RWPE1 (cell line): Measurements from ENCODE around the gene TM6SF1.

Experiments
- CTCF ChIA-PET: fragments of 350-600 bp; sonication (Branson Sonifier 250); formaldehyde crosslinking; extraction: SDS; loops from one replicate; lab custom pipeline; 2021; lab: Yijun Ruan, JAX
- POLR2A ChIA-PET: fragments of 400-600 bp; formaldehyde crosslinking; extraction: SDS; loops from one replicate; lab custom pipeline; 2020; ENCODE audit warnings: antibody characterized with exemption; ENCODE audit not compliant: low non-redundant PET; lab: Yijun Ruan, JAX
- DNase-seq: peaks from one replicate; pipeline ENCODE4 v3.0.0; 2012; ENCODE audit warnings: low spot score
- H3K27ac ChIP-seq: fragments of 450-650 bp; 2 replicates; pipeline ENCODE4 v1.5.1; 2017
- TF ChIP-seq, protein P1 (sequence below): fragments of 450-650 bp; conservative IDR thresholded peaks from 2 replicates; pipeline ENCODE4 v1.5.1; 2017; ENCODE audit warnings: low read depth, mild to moderate bottlenecking

TM6SF1 gene

DNA sequence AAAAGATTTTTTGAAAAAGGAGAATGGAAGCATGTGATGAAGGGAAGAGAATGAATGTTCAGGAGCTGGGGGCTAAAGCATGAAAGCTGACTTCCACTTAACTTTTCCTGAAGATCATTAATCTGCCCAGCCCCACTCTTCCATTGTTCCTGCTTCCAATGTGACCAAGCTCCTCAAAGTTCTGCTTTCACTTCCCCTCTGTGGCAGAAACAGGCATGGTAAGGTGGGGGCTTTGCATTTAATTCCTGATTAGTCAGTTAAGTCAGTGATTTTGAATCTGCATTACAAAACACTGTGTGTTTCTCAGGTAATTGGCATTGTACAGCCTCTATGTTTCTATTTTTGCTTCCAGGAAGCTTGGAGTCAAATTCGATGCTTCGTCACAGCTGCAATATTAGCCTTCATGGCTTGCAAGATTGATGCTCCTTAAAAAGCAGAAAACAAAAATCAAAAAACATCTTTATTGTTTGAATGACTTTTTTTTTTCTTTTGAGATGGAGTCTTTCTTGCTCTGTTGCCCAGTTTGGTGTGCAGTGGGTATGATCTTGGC is 7.3 kb upstream of the TM6SF1 start:
- no peak for DNase-seq
- H3K27ac ChIP-seq = no peak overlapping the region
- CTCF ChIA-PET = interaction anchor here (0.6 kb wide), 1 partner anchor 1432 kb away, joined by 3 read pairs; no protein-coding TSS in a partner anchor
- POLR2A ChIA-PET = no interaction called here
- TF ChIP-seq, protein P1, sequence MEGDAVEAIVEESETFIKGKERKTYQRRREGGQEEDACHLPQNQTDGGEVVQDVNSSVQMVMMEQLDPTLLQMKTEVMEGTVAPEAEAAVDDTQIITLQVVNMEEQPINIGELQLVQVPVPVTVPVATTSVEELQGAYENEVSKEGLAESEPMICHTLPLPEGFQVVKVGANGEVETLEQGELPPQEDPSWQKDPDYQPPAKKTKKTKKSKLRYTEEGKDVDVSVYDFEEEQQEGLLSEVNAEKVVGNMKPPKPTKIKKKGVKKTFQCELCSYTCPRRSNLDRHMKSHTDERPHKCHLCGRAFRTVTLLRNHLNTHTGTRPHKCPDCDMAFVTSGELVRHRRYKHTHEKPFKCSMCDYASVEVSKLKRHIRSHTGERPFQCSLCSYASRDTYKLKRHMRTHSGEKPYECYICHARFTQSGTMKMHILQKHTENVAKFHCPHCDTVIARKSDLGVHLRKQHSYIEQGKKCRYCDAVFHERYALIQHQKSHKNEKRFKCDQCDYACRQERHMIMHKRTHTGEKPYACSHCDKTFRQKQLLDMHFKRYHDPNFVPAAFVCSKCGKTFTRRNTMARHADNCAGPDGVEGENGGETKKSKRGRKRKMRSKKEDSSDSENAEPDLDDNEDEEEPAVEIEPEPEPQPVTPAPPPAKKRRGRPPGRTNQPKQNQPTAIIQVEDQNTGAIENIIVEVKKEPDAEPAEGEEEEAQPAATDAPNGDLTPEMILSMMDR = no peak

DNA sequence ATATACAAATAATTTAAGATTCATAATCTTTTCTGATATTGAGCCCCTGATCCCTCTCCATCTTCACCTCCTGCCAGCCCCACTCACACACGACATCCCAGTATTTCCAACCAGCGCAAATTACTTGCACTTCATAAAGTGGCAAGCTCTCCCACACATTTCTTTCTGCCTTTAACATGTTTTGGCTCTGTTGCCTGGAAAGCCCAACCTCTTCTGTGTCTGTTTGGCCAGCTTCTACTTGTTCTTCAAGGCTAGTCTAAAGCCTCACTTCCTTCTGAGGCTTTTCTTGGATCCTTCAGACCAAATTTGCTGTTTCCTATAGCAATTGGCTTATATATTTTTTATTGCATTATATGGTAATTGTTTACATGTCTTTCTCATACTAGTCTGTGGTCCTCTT is 5.1 kb upstream of the TM6SF1 start:
- DNase-seq = no peak
- no peak overlapping the region for H3K27ac ChIP-seq
- TF ChIP-seq, protein P1 = no peak
- ChIA-PET CTCF (interaction anchor here (0.6 kb wide), 1 partner anchor 11 kb away, joined by 4 read pairs; no protein-coding TSS in a partner anchor), POLR2A (no interaction called here)

DNA sequence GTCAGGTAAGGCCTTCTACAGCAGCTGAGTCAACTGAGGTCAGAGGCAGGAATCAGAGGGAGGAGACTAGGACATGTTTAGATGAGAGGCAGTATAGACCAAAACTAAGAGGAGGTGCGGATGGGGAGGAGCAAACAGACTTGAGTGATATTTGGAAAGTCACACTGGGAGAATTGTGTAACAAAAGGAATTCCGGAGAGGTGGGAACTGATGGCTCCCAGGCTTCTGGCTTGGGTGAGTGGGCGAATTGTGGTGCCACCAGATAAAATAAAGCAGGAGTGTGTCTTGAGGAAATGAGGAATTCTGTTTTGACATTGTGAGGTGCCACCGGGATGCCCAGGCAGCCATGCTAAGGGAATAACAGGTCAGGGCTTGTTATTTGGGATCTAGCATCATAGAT is 3.3 kb upstream of the TM6SF1 start:
- CTCF ChIA-PET = interaction anchor here (0.6 kb wide), 1 partner anchor 35 kb away, joined by 3 read pairs; no protein-coding TSS in a partner anchor

DNA sequence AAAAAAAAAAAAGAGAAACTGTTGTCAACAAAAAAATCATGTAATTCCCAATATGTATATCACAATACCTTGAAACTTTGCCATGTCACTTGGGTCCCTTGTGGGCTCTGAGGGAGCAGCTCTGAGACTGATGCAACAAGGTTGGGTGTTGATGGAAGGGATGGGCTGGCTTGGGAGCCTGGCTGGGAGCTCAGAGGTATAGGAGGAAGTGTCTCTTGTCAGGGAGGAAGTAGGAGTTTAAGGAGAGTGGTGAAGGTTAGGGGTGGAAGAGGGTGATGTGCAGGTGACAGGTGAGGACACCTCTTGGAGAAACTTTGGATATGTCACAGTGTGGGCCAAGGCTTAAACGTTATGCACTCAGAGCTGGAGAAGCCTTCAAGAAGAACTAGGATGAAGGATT is 2.0 kb upstream of the TM6SF1 start:
- CTCF ChIA-PET = no interaction called here
- DNase-seq = no peak

More for the DNA sequence above, 3.3 kb upstream of the TM6SF1 start:
- no peak overlapping the region for H3K27ac ChIP-seq
- DNase-seq = no peak
- POLR2A ChIA-PET = no interaction called here
- TF ChIP-seq, protein P1 = no peak

DNA sequence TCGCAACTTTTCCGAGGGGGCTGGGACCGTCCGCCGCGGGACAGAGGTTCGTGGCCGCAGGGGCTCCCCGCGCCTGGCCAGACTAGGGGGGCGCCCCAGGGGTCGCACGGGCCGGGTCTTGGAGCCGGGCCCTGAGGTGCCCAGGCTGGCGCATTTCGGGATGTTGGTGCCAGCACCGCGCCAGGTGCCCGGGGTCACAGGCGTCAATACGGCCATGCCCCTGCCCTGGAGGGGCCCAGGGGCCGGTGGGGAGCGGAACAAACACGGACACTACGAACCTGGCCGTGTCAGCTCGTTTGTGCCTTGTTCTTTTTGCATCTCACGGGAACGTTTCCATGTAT is 366 bp downstream of the TM6SF1 start:
- no peak overlapping the region for H3K27ac ChIP-seq
- ChIA-PET CTCF (interaction anchor here (0.6 kb wide), 2 partner anchors 66 to 1820 kb away, joined by 3 read pairs; no protein-coding TSS in a partner anchor), POLR2A (no interaction called here)
- DNase-seq = no peak
- TF ChIP-seq, protein P1 = no peak

More for the DNA sequence above, 2.0 kb upstream of the TM6SF1 start:
- POLR2A ChIA-PET = no interaction called here
- TF ChIP-seq, protein P1 = no peak
- H3K27ac ChIP-seq = no peak overlapping the region

DNA sequence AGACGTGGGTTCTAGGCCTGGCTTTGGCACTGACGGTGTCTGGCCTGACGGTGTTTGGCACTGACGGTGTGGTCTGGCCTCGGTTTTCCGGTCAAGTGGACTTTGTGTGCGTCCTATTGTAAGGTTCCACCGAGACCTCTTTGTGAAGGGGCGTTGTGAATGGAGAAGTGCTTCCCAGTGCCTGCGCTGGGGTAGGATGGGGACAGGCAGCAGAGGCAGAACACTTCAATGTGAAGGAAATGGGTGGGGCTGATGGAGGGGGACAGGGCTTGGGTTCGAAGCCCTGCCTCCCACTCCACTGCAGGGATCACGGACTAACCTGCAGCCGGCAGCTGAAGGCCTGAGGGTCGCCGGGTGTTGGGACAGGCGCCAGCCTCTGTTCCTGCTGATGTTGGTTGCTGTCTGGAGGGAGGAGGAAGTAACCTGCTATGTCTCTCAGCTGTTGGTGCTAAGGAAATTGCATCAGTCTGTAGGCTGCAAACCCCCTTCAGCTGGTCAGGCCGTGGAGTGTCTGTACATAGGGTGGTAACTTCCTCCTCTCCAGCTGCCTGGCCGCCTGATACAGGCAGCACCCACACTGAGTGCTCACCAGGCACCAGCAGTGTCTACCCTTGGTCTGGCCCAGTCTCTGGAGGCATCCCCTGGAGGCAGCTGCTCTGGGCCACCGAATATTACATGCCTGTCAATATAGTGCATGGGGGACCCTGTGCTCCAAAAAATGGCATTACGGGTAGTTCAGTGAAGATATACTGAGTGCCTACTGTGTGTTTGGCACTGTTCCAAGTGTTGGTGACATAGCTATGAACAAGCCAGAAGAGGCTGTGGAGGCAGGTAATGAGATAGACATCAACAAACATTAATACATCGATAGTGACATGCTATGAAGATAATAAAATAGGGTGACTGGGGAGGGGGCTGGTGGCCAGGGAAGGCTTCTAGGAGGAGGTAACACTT is 1.1 kb downstream of the TM6SF1 start:
- TF ChIP-seq, protein P1 = no peak
- ChIA-PET POLR2A (no interaction called here), CTCF (interaction anchor here (0.6 kb wide), 1 partner anchor 65 kb away, joined by 3 read pairs; no protein-coding TSS in a partner anchor)
- no peak overlapping the region for H3K27ac ChIP-seq
- no peak for DNase-seq
